Measurements from ENCODE around the gene BSCL2.

GRCh38 chr11:62677156-62677555, 30.1 kb downstream of the BSCL2 start:
- TF ChIP-seq, protein P1, sequence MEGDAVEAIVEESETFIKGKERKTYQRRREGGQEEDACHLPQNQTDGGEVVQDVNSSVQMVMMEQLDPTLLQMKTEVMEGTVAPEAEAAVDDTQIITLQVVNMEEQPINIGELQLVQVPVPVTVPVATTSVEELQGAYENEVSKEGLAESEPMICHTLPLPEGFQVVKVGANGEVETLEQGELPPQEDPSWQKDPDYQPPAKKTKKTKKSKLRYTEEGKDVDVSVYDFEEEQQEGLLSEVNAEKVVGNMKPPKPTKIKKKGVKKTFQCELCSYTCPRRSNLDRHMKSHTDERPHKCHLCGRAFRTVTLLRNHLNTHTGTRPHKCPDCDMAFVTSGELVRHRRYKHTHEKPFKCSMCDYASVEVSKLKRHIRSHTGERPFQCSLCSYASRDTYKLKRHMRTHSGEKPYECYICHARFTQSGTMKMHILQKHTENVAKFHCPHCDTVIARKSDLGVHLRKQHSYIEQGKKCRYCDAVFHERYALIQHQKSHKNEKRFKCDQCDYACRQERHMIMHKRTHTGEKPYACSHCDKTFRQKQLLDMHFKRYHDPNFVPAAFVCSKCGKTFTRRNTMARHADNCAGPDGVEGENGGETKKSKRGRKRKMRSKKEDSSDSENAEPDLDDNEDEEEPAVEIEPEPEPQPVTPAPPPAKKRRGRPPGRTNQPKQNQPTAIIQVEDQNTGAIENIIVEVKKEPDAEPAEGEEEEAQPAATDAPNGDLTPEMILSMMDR (IDR thresholded peaks at IDR 0.05): no peak
- no peak for TF ChIP-seq POLR2AphosphoS5 (IDR thresholded peaks at IDR 0.05; ENCODE audit: low read depth, low read length)
- TF ChIP-seq REST (IDR thresholded peaks at IDR 0.05; ENCODE audit: insufficient read depth in 1 of 2, low read depth in 2 of 2, low read length in 1 of 2): no peak

Measured in Panc1 (cell line).